Inferior parietal cortex (tissue), 1 donor: ENCODE data around the gene PROM1.
A peak's percentile ranks its signal among the peaks of the same experiment; 100 is the strongest.

Experiments
- DNase-seq: peaks from one replicate; pipeline ENCODE4 v3.0.0-alpha.2; 2016; ENCODE audit errors: extremely low spot score

The PROM1 gene

GRCh38 chr4:15945516-15945915 is 138.3 kb downstream of the PROM1 start:
- DNase-seq, result no peak

- no peak for DNase-seq
Observed at GRCh38 chr4:15944895-15945294, 138.9 kb downstream of the PROM1 start.

GRCh38 chr4:15942283-15942682 is 141.5 kb downstream of the PROM1 start:
- no peak for DNase-seq

GRCh38 chr4:15938640-15939039 is 145.2 kb downstream of the PROM1 start, which contains the start of gene FGFBP1:
Gene FGFBP1, minus strand, starts transcription at chr4:15938740. Its CDS starts 2,108 bp downstream, at chr4:15936632.
- no peak for DNase-seq

GRCh38 chr4:15938182-15938581 is 145.6 kb downstream of the PROM1 start:
- no peak for DNase-seq

GRCh38 chr4:15936495-15936894 is 147.3 kb downstream of the PROM1 start:
- no peak for DNase-seq

GRCh38 chr4:15935504-15936402 is 148.1 kb downstream of the PROM1 start:
- no peak for DNase-seq

GRCh38 chr4:15934259-15934658 is 149.6 kb downstream of the PROM1 start:
- no peak for DNase-seq

GRCh38 chr4:15931451-15932210 is 152.2 kb downstream of the PROM1 start:
- no peak for DNase-seq

- DNase-seq, result no peak
Observed at GRCh38 chr4:15930314-15930713, 153.5 kb downstream of the PROM1 start.

- no peak for DNase-seq
Observed at GRCh38 chr4:15929540-15929939, 154.3 kb downstream of the PROM1 start.

GRCh38 chr4:15928883-15929282 is 154.9 kb downstream of the PROM1 start:
- DNase-seq, result no peak

- DNase-seq, result no peak
Observed at GRCh38 chr4:15926486-15926885, 157.3 kb downstream of the PROM1 start.

GRCh38 chr4:15925830-15926229 is 158.0 kb downstream of the PROM1 start:
- DNase-seq, result no peak

GRCh38 chr4:15921592-15921932 is 162.3 kb downstream of the PROM1 start:
- DNase-seq, result no peak

GRCh38 chr4:15920723-15921591 is 162.9 kb downstream of the PROM1 start:
- peak; percentile 3 for DNase-seq

GRCh38 chr4:15918484-15919129 is 165.2 kb downstream of the PROM1 start:
- no peak for DNase-seq
